GM20000 (cell line): Measurements from ENCODE around the gene EPN3.

Experiments
- DNase-seq: peaks from one replicate; pipeline ENCODE4 v3.0.0; 2012; ENCODE audit warnings: low spot score
- CTCF ChIP-seq: IDR thresholded peaks from 2 replicates; pipeline ENCODE4 v1.5.1; 2012; ENCODE audit warnings: mild to moderate bottlenecking, control low read depth; ENCODE audit errors: extremely low read depth, missing control alignments

Gene EPN3

DNA sequence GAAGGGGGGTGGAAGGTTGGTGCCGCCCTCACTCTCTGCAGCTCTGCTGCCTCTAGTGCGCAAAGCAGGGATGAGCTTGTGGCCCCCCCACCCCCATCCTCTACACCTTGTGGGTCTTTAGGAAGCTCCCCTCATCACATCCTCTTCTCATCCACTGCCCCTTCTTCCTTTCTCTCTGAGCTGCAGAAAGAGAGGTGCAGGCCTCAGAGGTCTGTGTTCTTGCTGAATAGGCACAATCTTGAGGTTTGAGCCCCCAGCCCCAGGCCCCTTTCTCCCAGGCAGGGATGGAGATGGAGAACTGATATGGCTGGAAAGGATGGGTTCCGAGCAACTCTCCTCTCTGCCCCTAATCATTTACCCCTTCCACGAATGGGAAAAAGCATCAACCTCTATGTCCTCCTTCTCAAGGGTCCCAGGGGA is 30.6 kb downstream of the EPN3 start:
- no peak for TF ChIP-seq CTCF
- DNase-seq: no peak

- DNase-seq: no peak
- no peak for TF ChIP-seq CTCF
Observed at GRCh38 chr17:50564916-50565315, 32.4 kb downstream of the EPN3 start.

DNA sequence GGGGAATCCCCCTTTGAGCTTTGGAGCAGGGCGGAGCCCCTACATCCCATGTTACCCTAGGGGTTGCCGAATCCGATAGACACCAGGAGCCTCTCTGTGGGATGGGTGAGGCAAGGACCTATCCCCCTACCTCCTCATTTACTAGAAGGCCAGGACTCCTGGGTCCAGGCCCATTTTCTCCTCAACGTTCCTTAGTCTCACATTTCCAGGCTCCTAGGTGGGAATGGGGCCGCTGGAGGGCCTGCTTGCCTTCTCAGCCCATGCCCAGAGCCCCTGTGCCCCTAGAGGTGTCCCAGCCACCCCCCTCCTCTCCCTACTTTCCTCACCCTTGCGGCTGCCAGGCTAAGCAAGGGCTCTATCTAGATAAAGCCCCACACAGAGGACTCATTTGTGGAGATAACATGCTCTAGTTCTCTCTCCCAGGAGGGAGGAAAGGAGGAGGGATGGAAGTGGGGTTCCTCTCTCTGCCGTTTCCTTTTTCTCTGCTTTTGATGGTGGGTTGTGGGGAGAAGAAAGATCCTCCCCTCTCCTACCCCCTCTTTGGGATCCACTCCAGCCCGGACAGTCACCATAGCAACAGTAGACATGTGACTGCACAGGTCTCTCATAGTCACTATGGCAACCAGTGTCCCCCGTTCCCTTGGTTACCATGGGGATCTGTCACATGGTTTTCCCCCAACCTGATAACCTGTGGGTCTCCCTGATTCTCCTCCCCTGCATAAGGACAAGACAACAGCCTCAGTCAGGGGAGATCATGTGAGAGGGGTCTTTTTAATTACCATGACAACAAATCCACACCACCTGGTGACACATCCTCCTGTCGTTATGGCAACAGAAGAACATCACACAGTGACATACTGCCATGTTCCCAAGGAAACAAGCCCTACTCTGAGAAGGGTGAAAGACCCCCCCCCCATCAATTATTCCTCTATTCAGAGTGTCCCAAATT is 33.1 kb downstream of the EPN3 start:
- no peak for TF ChIP-seq CTCF
- no peak for DNase-seq

- no peak for DNase-seq
- TF ChIP-seq CTCF: no peak
Observed at GRCh38 chr17:50566886-50567285, 34.4 kb downstream of the EPN3 start.

GRCh38 chr17:50568659-50569058 is 36.1 kb downstream of the EPN3 start:
- no peak for DNase-seq
- TF ChIP-seq CTCF: no peak

GRCh38 chr17:50569592-50569991 is 37.1 kb downstream of the EPN3 start:
- TF ChIP-seq CTCF: no peak

DNA sequence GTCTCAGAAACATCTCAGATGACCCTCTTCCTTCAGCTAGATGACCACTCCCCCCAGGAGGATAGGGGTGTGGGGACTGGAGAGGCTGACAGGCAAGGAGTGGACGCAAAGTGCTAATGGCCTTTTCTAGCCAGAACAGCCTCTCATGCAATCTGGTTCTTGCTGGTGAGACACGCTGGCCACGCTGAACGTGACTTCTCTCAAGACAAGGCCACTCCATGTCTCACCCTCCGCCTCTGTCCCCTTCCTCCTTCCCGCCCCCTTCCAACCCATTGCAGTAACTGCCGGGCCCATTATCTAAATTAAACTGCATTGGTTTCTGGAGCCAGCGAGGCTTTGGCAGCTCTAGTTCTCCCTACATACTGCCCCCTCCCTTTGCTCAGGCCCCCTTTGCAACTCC is 37.5 kb downstream of the EPN3 start:
- no peak for DNase-seq
- no peak for TF ChIP-seq CTCF

More at GRCh38 chr17:50569592-50569991, 37.1 kb downstream of the EPN3 start:
- DNase-seq: no peak
